Measurements from ENCODE around the gene DDAH1. TPM values are rescaled to one million over a fixed set of nuclear protein-coding genes. Genes with fewer than 3 reads are reported as not detected.
A peak's percentile ranks its signal among the peaks of the same experiment; 100 is the strongest.

DDAH1 gene
- total RNA-seq, 1 donor from 2014 or later, result 45.2 TPM

GRCh38 chr1:85339656-85340399, 125.1 kb downstream of the DDAH1 start:
- FAIRE-seq, result no peak
- DNase-seq (ENCODE audit: low spot score in 2 of 2), result no peak

GRCh38 chr1:85339089-85339488, 125.9 kb downstream of the DDAH1 start:
- no peak for DNase-seq (ENCODE audit: low spot score in 2 of 2)
- FAIRE-seq, result no peak

GRCh38 chr1:85334962-85335361, 130.0 kb downstream of the DDAH1 start:
- no peak for DNase-seq (ENCODE audit: low spot score in 2 of 2)
- FAIRE-seq, result no peak

GRCh38 chr1:85333186-85333585, 131.8 kb downstream of the DDAH1 start:
- FAIRE-seq (no peak), DNase-seq (ENCODE audit: low spot score in 2 of 2) (no peak)

GRCh38 chr1:85332575-85332974, 132.4 kb downstream of the DDAH1 start:
- FAIRE-seq (no peak), DNase-seq (ENCODE audit: low spot score in 2 of 2) (no peak)

- FAIRE-seq, result no peak
- peak in 1 of 2 donors; percentile 33 for DNase-seq (ENCODE audit: low spot score in 2 of 2)
Measured at GRCh38 chr1:85330711-85331290, 134.2 kb downstream of the DDAH1 start.

- no peak for DNase-seq (ENCODE audit: low spot score in 2 of 2)
- FAIRE-seq, result no peak
Measured at GRCh38 chr1:85330214-85330631, 134.7 kb downstream of the DDAH1 start.

- no peak for FAIRE-seq
- no peak for DNase-seq (ENCODE audit: low spot score in 2 of 2)
Measured at GRCh38 chr1:85328713-85329397, 136.1 kb downstream of the DDAH1 start.

- FAIRE-seq (no peak), DNase-seq (ENCODE audit: low spot score in 2 of 2) (no peak)
Measured at GRCh38 chr1:85327759-85328158, 137.2 kb downstream of the DDAH1 start.

- DNase-seq (ENCODE audit: low spot score in 2 of 2) (no peak), FAIRE-seq (no peak)
Measured at GRCh38 chr1:85326851-85327250, 138.1 kb downstream of the DDAH1 start.

- no peak for FAIRE-seq
- no peak for DNase-seq (ENCODE audit: low spot score in 2 of 2)
Measured at GRCh38 chr1:85326336-85326735, 138.6 kb downstream of the DDAH1 start.

GRCh38 chr1:85325920-85326319, 139.0 kb downstream of the DDAH1 start:
- FAIRE-seq (no peak), DNase-seq (ENCODE audit: low spot score in 2 of 2) (no peak)

GRCh38 chr1:85323770-85324169, 141.2 kb downstream of the DDAH1 start:
- FAIRE-seq (no peak), DNase-seq (ENCODE audit: low spot score in 2 of 2) (no peak)

- FAIRE-seq, result no peak
- DNase-seq (ENCODE audit: low spot score in 2 of 2), result no peak
Measured at GRCh38 chr1:85322655-85323054, 142.3 kb downstream of the DDAH1 start.

- DNase-seq (ENCODE audit: low spot score in 2 of 2) (no peak), FAIRE-seq (no peak)
Measured at GRCh38 chr1:85321237-85321964, 143.6 kb downstream of the DDAH1 start.

GRCh38 chr1:85320371-85321131, 144.4 kb downstream of the DDAH1 start:
- no peak for FAIRE-seq
- no peak for DNase-seq (ENCODE audit: low spot score in 2 of 2)

- FAIRE-seq, result no peak
Measured at GRCh38 chr1:85319931-85320330, 145.0 kb downstream of the DDAH1 start.

GRCh38 chr1:85319491-85319890, 145.5 kb downstream of the DDAH1 start:
- FAIRE-seq (no peak), DNase-seq (ENCODE audit: low spot score in 2 of 2) (no peak)

More at GRCh38 chr1:85319931-85320330, 145.0 kb downstream of the DDAH1 start:
- no peak for DNase-seq (ENCODE audit: low spot score in 2 of 2)

GRCh38 chr1:85318217-85318616, 146.7 kb downstream of the DDAH1 start:
- no peak for FAIRE-seq
- no peak for DNase-seq (ENCODE audit: low spot score in 2 of 2)

- no peak for DNase-seq (ENCODE audit: low spot score in 2 of 2)
- no peak for FAIRE-seq
Measured at GRCh38 chr1:85317560-85317959, 147.4 kb downstream of the DDAH1 start.
